PC-3 (cell line): Measurements from ENCODE around the gene ANAPC15. TPM values are rescaled to one million over a fixed set of nuclear protein-coding genes. Genes with fewer than 3 reads are reported as not detected.

ENCODE experiments used
- ATAC-seq: fragments of 200-7000 bp; cut with Tn5 transposase; 2 replicates; pipeline ENCODE4 v1.9.1; 2020; ENCODE audit warnings: mild to moderate bottlenecking, moderate library complexity
- BruUV-seq: library from RNA; stranded (reverse); fragments of 400-500 nt; replicated peaks from 2 replicates; lab custom pipeline; 2021; lab: Mats Ljungman, UMichigan
- CTCF ChIA-PET: fragments of 300-600 bp; sonication (Branson Sonifier 250); formaldehyde crosslinking; loops from one replicate; lab custom pipeline; 2022; ENCODE audit warnings: antibody characterized with exemption; lab: Charles Lee
- POLR2A ChIA-PET: fragments of 300-600 bp; sonication (Branson Sonifier 250); formaldehyde crosslinking; loops from one replicate; lab custom pipeline; 2022; ENCODE audit warnings: antibody characterized with exemption; ENCODE audit not compliant: unreplicated experiment; lab: Charles Lee
- DNase-seq: peaks from one replicate; pipeline ENCODE4 v3.0.0-alpha.2; 2015
- H2AFZ ChIP-seq: fragments of 300-600 bp; sonication (generic); 2 replicates; pipeline ENCODE4 v1.6.0; 2016; ENCODE audit warnings: antibody characterized with exemption, low read length
- H3F3A ChIP-seq: fragments of 300-600 bp; sonication (generic); one replicate; pipeline ENCODE4 v1.6.0; 2017; ENCODE audit warnings: antibody characterized with exemption, low read length, control low read depth, mild to moderate bottlenecking; ENCODE audit not compliant: unreplicated experiment
- H3K27ac ChIP-seq: fragments of 300-600 bp; sonication (generic); 2 replicates; pipeline ENCODE4 v1.5.1; 2016; ENCODE audit warnings: mild to moderate bottlenecking, low read length
- H3K27me3 ChIP-seq: fragments of 300-600 bp; sonication (generic); 2 replicates; pipeline ENCODE4 v1.6.1; 2016; ENCODE audit warnings: low read length, mixed read lengths
- H3K36me3 ChIP-seq: fragments of 300-600 bp; sonication (generic); 2 replicates; pipeline ENCODE4 v1.6.1; 2016; ENCODE audit warnings: low read depth, mixed run types, low read length, mixed read lengths
- H3K4me1 ChIP-seq: fragments of 300-600 bp; sonication (generic); 2 replicates; pipeline ENCODE4 v1.5.1; 2016; ENCODE audit warnings: low read length; ENCODE audit not compliant: insufficient read depth
- H3K4me2 ChIP-seq: fragments of 300-600 bp; sonication (generic); 2 replicates; pipeline ENCODE4 v1.6.0; 2016; ENCODE audit warnings: low read length
- H3K4me3 ChIP-seq: fragments of 300-600 bp; sonication (generic); 2 replicates; pipeline ENCODE4 v1.5.1; 2016; ENCODE audit warnings: mild to moderate bottlenecking, low read length, mixed read lengths
- H3K79me2 ChIP-seq: fragments of 300-600 bp; sonication (generic); 2 replicates; pipeline ENCODE4 v1.6.1; 2017; ENCODE audit warnings: low read length, mixed read lengths
- H3K9ac ChIP-seq: fragments of 300-600 bp; sonication (generic); 2 replicates; pipeline ENCODE4 v1.6.0; 2016; ENCODE audit warnings: mild to moderate bottlenecking, low read length
- H3K9me2 ChIP-seq: fragments of 300-600 bp; sonication (generic); replicated peaks from 2 replicates; pipeline ENCODE4 v1.6.1; 2016; ENCODE audit warnings: mixed run types, low read length, mixed read lengths
- H3K9me3 ChIP-seq: fragments of 300-600 bp; sonication (generic); 2 replicates; pipeline ENCODE4 v1.6.1; 2016; ENCODE audit warnings: low read length, mixed read lengths
- H4K20me1 ChIP-seq: fragments of 300-600 bp; sonication (generic); 2 replicates; pipeline ENCODE4 v1.6.1; 2016; ENCODE audit warnings: low read length, mixed read lengths
- EZH2 ChIP-seq: fragments of 300-600 bp; sonication (generic); IDR thresholded peaks from one replicate; pipeline ENCODE4 v1.6.1; 2017; ENCODE audit warnings: antibody characterized with exemption, mild to moderate bottlenecking, low read length; ENCODE audit not compliant: unreplicated experiment
- EZH2phosphoT487 ChIP-seq: fragments of 300-600 bp; sonication (generic); IDR thresholded peaks from 2 replicates; pipeline ENCODE4 v1.6.1; 2018; ENCODE audit warnings: mild to moderate bottlenecking, antibody characterized with exemption, low read length, borderline replicate concordance
- intact Hi-C: fragments of 100-400 bp; cut with micrococcal nuclease; formaldehyde crosslinking; loops from 2 replicates; pipeline ENCODE4 v1.9.0; 2023
- total RNA-seq: library from RNA; depleted of rRNA; stranded (reverse); fragments of >200 nt; gene quantifications from 2 replicates; pipeline ENCODE4 v1.2.3, GENCODE V29; 2014
- TF ChIP-seq, protein P1 (sequence below): fragments of 300-600 bp; sonication (generic); conservative IDR thresholded peaks from 2 replicates; pipeline ENCODE4 v1.5.1; 2017; ENCODE audit warnings: antibody characterized with exemption, low read depth, mild to moderate bottlenecking, low read length

ANAPC15 gene
- total RNA-seq, 1 experiment from 2014 or later: 65.4 TPM

- Histone ChIP-seq H3K9me2 (no peaks in the 10 kb centered on the region), H4K20me1 (no peaks in the 10 kb centered on the region), H3K4me3 (no peak overlapping the region), H3K27me3 (no peaks in the 10 kb centered on the region), H3F3A (no peaks in the 10 kb centered on the region), H3K27ac (no peak overlapping the region), H3K9ac (no peak overlapping the region), H2AFZ (no peak overlapping the region), H3K4me2 (no peak overlapping the region), H3K4me1 (peaks cover 18% of the 10 kb centered on the region), H3K9me3 (no peaks in the 10 kb centered on the region), H3K36me3 (peaks cover 25% of the 10 kb centered on the region; the same call in 1 of the 2 replicates), H3K79me2 (peaks cover 31% of the 10 kb centered on the region)
- TF ChIP-seq, protein P1, sequence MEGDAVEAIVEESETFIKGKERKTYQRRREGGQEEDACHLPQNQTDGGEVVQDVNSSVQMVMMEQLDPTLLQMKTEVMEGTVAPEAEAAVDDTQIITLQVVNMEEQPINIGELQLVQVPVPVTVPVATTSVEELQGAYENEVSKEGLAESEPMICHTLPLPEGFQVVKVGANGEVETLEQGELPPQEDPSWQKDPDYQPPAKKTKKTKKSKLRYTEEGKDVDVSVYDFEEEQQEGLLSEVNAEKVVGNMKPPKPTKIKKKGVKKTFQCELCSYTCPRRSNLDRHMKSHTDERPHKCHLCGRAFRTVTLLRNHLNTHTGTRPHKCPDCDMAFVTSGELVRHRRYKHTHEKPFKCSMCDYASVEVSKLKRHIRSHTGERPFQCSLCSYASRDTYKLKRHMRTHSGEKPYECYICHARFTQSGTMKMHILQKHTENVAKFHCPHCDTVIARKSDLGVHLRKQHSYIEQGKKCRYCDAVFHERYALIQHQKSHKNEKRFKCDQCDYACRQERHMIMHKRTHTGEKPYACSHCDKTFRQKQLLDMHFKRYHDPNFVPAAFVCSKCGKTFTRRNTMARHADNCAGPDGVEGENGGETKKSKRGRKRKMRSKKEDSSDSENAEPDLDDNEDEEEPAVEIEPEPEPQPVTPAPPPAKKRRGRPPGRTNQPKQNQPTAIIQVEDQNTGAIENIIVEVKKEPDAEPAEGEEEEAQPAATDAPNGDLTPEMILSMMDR: no peak
- TF ChIP-seq EZH2phosphoT487 (no peak), EZH2 (no peak)
- ChIA-PET POLR2A (no interaction called here), CTCF (no interaction called here)
- no TSS peak for BruUV-seq
- intact Hi-C loops: loop anchor here (5.0 kb wide), 1 partner anchor 82 kb away; no protein-coding TSS in a partner anchor
- ATAC-seq (no peak), DNase-seq (no peak)
Observed at GRCh38 chr11:72100009-72100408, 12.5 kb downstream of the ANAPC15 start.

GRCh38 chr11:72098741-72099140, 13.8 kb downstream of the ANAPC15 start:
- no peaks in the 10 kb centered on the region for H4K20me1 ChIP-seq
- H3K9me2 ChIP-seq: no peaks in the 10 kb centered on the region
- H2AFZ ChIP-seq: no peak overlapping the region
- H3K79me2 ChIP-seq: peaks cover 31% of the 10 kb centered on the region
- ChIA-PET POLR2A (no interaction called here), CTCF (no interaction called here)
- H3K27me3 ChIP-seq: no peaks in the 10 kb centered on the region
- DNase-seq: no peak
- no peak for TF ChIP-seq EZH2
- no peak for TF ChIP-seq EZH2phosphoT487
- TF ChIP-seq, protein P1: no peak
- no peak overlapping the region for H3K27ac ChIP-seq
- H3K9ac ChIP-seq: no peak overlapping the region
- H3K4me3 ChIP-seq: no peak overlapping the region
- H3K4me1 ChIP-seq: peaks cover 16% of the 10 kb centered on the region
- no peaks in the 10 kb centered on the region for H3F3A ChIP-seq
- peaks cover 32% of the 10 kb centered on the region; the same call in 1 of the 2 replicates for H3K36me3 ChIP-seq
- no peak overlapping the region for H3K4me2 ChIP-seq
- ATAC-seq: no peak
- intact Hi-C loops: no loop called here
- no TSS peak for BruUV-seq
- H3K9me3 ChIP-seq: no peaks in the 10 kb centered on the region

- ChIA-PET POLR2A (no interaction called here), CTCF (interaction anchor here (0.6 to 1.8 kb wide), 4 partner anchors 9 to 66 kb away, joined by 4 to 23 read pairs (median 7); no protein-coding TSS in a partner anchor)
- Histone ChIP-seq H3K4me1 (no peaks in the 10 kb centered on the region), H4K20me1 (no peaks in the 10 kb centered on the region), H3K4me3 (no peak overlapping the region), H3K9ac (no peak overlapping the region), H3K4me2 (no peak overlapping the region), H3F3A (no peaks in the 10 kb centered on the region), H3K27me3 (no peaks in the 10 kb centered on the region), H3K9me3 (no peaks in the 10 kb centered on the region), H3K9me2 (no peaks in the 10 kb centered on the region), H3K36me3 (peaks cover 12% of the 10 kb centered on the region; the same call in 1 of the 2 replicates), H3K79me2 (no peaks in the 10 kb centered on the region), H3K27ac (no peak overlapping the region), H2AFZ (no peak overlapping the region)
- TF ChIP-seq, protein P1: peak; percentile 93
- no peak for TF ChIP-seq EZH2phosphoT487
- TF ChIP-seq EZH2: no peak
- intact Hi-C loops: loop anchor here (1.0 kb wide), 1 partner anchor 66 kb away; no protein-coding TSS in a partner anchor
- no TSS peak for BruUV-seq
- ATAC-seq: peak; percentile 90
- peak; percentile 80 for DNase-seq
Observed at GRCh38 chr11:72091292-72091691, 21.2 kb downstream of the ANAPC15 start.
